Measurements from ENCODE around the gene TMEM151A.
A peak's percentile ranks its signal among the peaks of the same experiment; 100 is the strongest.

TMEM151A gene

DNA sequence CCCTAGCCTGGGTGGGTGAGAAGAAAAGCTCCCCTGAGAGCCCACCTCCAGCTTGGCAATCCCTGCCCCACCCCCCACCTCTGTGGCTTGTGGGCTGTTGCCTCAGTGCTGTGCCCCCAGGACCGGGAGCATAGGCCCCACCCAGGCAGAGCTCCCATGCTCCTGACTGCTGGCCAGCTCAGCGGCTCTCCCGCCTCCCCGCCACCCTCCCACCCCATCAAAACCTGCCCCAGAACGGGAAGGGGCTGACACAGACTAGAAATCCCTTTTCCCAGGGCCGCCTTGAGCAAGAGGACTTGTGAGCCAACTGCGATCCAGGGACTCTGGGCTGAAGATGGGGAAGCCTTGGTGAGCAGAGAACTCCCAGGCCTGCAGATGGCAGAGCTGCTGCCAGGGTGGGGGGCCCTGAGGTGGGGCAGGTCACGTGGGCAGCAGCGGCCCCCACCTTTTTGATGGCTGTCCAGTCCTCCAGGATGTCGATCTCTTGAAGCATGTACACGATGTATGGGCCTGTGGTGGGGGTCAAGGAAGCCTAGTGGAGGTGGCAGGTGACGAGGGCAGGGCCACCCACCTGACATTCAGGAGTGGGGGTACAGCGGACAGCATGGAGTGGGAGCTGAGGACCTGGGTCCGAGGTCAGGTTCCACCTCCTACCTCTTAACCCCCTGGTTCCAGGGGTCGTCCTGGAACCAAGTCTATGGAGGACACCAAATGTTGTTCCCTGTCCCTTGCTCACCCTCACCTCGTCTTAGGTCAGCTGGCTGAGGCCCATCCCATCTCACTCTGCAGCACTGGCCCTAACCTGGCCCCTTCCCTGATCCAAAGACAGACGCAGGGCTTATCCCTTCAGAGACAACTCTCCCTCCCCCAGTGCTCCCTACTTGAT, 46.8 kb downstream of the TMEM151A start:
- no peak for DNase-seq

DNA sequence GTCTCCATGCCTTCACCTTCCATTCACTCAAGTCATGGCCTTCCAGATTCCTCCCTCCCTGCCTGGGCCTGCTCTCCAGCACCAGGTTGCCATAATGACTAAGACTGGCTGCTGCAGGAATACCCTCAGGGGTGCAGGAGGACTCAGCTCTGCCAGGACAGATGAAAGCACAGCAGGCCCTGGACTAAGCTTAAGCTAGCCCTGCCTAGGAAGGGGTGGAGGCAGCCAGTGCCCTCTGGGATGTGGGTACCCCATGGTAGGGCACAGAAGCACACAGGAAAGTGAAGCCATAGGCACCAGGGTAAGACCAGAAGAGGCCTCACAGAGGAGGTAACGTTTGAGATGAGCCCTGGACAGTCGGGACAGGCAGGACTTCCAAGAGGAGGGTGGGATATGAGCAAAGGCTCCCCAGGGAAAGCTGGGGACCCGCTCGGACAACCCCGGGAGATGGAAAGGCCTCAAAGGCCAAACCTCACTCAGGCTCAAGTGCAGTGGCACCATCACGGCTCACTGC, 47.5 kb downstream of the TMEM151A start:
- no peak for DNase-seq

DNA sequence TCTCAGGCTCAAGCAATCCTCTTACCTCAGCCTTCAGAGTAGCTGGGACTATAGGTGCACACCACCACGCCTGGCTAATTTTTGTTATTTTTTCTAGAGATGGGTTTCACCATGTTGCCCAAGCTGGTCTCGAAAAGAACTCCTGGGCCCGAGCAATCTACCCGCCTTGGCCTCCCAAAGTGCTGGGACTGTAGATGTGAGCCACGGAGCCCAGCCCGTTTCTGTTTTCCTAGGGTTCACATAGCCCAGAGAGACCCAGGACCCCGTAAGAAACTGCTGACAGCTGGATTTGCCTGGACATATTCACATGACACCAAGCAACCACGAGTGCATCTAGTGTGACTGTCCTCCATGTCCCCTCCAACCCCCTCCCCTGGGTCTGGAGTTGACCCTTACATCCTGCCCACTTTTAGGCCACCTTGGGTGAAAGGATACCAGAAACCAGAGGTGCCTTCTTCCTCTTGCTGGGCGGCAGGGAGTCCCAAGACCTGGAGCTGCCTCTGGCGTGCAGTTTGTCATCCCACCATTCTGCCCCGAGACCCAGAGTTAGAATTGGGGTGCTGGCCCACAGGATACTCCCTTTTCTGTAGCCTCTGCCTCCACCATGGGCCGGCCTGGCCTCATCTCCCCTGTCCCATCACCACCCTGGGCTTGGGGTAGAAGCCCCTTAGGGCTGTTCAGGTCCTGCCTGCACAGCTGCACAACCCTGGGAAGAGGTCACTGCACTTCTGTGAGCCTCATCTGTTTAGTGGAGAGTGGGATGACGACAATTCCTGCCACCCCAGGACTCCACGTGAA, 48.2 kb downstream of the TMEM151A start:
- DNase-seq, result no peak

DNA sequence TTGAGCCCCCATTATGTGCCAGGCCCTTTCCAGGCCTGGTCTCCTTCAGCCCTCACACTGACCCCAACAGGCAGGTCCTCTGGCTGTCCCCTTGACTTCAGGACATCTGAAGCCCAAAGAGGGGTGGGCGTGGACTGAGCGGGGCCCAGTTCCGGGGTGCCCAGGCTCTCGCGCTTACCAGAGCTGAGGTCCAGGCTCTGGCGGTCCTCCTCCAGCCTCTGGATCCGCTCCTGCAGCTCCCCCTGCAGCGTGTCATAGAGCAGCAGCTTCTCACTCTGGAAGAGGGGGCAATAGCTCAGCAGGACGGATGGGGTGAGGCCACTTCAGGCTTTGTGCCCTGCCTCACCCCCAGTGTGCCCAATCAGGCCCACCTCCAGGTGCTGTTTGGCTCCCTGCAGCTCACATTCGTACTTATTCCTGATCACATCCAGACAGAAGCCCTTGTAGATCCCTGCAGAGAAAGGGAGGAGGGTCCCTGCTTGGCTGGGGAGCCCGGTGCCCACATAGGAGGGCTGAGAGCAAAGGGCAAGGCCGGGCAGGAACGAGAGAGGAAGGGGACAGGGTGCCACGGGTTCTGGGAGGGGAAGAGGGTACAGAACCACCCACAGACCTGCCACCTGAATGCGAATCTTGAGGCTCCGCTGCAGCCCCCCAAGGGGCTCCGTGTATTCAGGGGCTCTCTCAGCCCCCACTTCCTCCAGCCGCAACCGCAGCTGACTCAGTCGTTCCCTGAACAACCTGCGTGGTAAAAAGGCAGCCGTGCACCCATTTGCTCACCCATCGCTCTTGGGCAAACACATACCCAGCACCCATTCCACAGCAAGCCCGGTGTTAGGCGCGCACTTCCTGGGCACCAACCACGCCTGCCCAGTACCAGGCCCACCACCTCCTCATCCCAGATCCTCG, 49.2 kb downstream of the TMEM151A start:
- no peak for DNase-seq

DNA sequence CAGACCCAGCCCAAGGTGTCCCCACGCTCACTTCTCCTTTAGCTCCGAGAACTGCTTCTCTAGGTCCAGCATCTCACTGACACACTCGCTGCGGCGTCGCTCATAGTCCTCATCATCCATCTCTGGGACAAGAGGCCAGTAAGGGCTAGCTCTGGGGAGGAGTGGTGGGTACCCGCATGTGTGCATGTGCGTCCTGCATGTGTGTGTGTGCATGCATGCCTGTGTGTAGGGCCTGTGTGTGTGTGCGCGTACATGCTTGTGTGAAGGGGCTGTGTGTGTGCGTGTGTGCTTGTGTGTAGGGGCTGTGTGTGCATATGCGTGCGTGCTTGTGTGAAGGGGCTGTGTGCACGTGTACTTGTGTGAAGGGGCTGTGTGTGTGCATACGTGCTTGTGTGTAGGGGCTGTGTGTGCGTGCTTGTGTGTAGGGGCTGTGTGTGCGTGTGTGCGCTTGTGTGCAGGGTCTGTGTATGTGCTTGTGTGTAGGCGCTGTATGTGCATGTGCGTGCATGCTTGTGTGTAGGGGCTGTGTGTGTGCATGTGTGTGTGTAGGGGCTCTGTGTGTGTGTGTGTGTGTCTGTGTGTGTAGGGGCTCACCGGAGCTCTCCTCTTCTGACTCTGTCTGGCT, 49.9 kb downstream of the TMEM151A start:
- no peak for DNase-seq

DNA sequence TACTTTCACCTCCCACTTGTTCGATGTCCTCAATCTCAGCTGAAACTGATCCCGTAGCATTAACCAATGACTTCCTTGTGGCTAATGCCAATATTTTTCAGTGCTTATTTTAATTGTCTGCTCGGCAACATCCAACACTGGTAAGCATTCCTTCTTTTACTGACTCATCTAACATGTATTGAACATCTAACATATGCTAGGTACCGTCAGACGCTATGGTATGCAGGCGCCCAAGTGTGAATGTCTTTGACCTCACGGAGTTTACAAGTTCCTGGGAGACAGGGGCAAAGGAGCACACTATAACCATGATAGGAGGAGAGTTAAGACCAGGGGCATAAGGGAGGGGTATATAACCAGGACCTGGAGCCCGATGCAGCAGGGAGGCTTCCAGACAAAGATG, 51.5 kb downstream of the TMEM151A start:
- no peak for DNase-seq

DNA sequence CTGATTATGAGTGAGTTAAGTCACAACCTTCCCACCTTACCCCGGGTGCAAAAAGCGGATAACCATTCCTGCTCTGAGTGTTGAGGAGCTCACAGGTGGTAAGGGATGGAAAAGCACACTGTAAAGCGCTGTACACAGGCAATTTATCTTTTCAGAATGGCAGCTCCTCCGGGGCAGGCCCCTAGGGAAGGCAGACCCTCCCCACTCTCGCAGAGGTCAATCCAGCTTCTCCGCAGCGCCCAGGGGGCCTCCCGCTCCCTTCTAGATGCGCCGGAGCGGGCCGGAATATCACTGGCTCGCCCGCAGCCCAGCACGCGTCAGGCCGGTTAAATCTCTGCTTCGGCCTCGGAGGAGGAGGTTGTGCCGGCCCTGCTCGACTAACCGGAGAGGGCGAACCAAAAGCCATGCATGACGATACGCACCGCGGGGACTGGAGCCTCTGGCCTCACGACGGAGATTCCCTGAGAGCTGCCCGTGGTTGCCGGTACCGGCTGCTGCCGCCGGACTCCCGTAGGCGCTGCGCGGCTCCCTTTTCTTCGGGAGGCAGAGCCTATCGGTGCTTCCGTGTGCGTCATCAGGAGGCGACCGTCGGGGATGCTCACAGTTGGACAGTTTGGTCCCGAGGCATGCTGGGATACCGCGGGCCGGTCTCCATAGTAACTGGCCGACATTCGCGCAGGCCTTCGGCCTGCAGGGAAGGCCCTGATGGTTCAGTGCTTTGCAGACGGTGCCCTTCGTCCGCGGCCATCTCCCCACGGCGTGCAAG, 53.0 kb downstream of the TMEM151A start, which contains the start of gene BRMS1:
Gene BRMS1 (minus strand): TSS at position 555 of the 766 bp plus-strand sequence. CDS start 2,870 bp downstream, outside the sequence.
- DNase-seq, result peak; percentile 97

DNA sequence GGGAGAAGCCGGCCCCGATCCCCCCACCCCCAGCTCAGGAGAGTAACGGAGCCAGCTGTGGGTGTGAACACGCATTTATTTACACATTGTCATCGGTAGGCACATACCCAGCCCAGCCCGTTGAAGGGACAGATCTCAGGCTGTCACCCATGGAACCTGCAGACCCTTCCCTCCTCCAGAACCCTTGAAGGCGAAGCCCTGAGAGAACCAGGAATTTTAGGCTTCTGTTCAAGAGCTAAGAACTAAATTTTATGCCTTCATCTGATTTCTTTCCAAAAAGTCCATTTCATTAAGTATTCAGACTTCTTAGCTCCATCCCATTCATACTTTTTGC, 53.6 kb downstream of the TMEM151A start:
- no peak for DNase-seq

Data from NCI-H1092 (cell line).